GM12878 (cell line): Measurements from ENCODE around the gene FGR.

Experiments
- CBX3 ChIP-seq: fragments of 200-600 bp; sonication (generic); IDR thresholded peaks from 2 replicates; pipeline ENCODE4 v1.6.1; 2016; ENCODE audit warnings: low read depth, borderline replicate concordance
- MAX ChIP-seq: IDR thresholded peaks from 2 replicates; pipeline ENCODE4 v1.6.1; 2012; ENCODE audit warnings: low read depth, low read length, improper control_type of control experiment
- MTA3 ChIP-seq: IDR thresholded peaks from 2 replicates; pipeline ENCODE4 v1.6.1; 2012; ENCODE audit warnings: low read length, inconsistent platforms, borderline replicate concordance
- NBN ChIP-seq: fragments of 450-650 bp; IDR thresholded peaks from 2 replicates; pipeline ENCODE4 v1.6.1; 2016
- POLR2A ChIP-seq: IDR thresholded peaks from 2 replicates; pipeline ENCODE4 v1.6.1; 2011; ENCODE audit warnings: low read depth, mild to moderate bottlenecking, low read length
- POU2F2 ChIP-seq: IDR thresholded peaks from 3 replicates; pipeline ENCODE4 v1.6.1; 2011; ENCODE audit warnings: low read depth, mild to moderate bottlenecking, low read length, borderline replicate concordance
- RAD21 ChIP-seq: IDR thresholded peaks from 2 replicates; pipeline ENCODE4 v1.6.1; 2011; ENCODE audit warnings: mild to moderate bottlenecking, low read depth, low read length, moderate library complexity; ENCODE audit not compliant: insufficient read depth
- RAD51 ChIP-seq: fragments of 450-650 bp; IDR thresholded peaks from 2 replicates; pipeline ENCODE4 v1.6.1; 2016; ENCODE audit warnings: moderate library complexity, mild to moderate bottlenecking, inconsistent platforms
- USF2 ChIP-seq: IDR thresholded peaks from 2 replicates; pipeline ENCODE4 v1.6.1; 2011; ENCODE audit warnings: low read depth, low read length, improper control_type of control experiment, borderline replicate concordance
- TF ChIP-seq, protein P1 (sequence below): IDR thresholded peaks from 2 replicates; pipeline ENCODE4 v1.6.1; 2011; ENCODE audit warnings: borderline replicate concordance, low read depth, mild to moderate bottlenecking, moderate library complexity, mixed read lengths, low read length; ENCODE audit not compliant: insufficient read depth; ENCODE audit errors: extremely low read length
- TF ChIP-seq, protein P2 (sequence below): fragments of 450-650 bp; IDR thresholded peaks from 2 replicates; pipeline ENCODE4 v1.6.1; 2017; ENCODE audit warnings: mild to moderate bottlenecking, moderate library complexity
- TF ChIP-seq, protein P3 (sequence below), 3 experiments: IDR thresholded peaks in 2 of 3; conservative IDR thresholded peaks in 1 of 3; 2 replicates each; pipeline ENCODE4 v1.5.1; 2011; ENCODE audit warnings: low read depth in 3 of 3, low read length in 3 of 3, mild to moderate bottlenecking in 3 of 3, control low read depth in 2 of 3, moderate library complexity in 2 of 3, inconsistent platforms in 1 of 3, mixed read lengths in 1 of 3; ENCODE audit not compliant: control insufficient read depth in 2 of 3, insufficient read depth in 1 of 3; ENCODE audit errors: extremely low read depth in 1 of 3

- TF ChIP-seq RAD21 (no peak), POLR2A (no peak), RAD51 (no peak), NBN (no peak), POU2F2 (no peak), MTA3 (no peak), CBX3 (no peak), MAX (no peak), USF2 (no peak)
- TF ChIP-seq, protein P1, sequence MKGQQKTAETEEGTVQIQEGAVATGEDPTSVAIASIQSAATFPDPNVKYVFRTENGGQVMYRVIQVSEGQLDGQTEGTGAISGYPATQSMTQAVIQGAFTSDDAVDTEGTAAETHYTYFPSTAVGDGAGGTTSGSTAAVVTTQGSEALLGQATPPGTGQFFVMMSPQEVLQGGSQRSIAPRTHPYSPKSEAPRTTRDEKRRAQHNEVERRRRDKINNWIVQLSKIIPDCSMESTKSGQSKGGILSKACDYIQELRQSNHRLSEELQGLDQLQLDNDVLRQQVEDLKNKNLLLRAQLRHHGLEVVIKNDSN, result no peak
- TF ChIP-seq, protein P2, sequence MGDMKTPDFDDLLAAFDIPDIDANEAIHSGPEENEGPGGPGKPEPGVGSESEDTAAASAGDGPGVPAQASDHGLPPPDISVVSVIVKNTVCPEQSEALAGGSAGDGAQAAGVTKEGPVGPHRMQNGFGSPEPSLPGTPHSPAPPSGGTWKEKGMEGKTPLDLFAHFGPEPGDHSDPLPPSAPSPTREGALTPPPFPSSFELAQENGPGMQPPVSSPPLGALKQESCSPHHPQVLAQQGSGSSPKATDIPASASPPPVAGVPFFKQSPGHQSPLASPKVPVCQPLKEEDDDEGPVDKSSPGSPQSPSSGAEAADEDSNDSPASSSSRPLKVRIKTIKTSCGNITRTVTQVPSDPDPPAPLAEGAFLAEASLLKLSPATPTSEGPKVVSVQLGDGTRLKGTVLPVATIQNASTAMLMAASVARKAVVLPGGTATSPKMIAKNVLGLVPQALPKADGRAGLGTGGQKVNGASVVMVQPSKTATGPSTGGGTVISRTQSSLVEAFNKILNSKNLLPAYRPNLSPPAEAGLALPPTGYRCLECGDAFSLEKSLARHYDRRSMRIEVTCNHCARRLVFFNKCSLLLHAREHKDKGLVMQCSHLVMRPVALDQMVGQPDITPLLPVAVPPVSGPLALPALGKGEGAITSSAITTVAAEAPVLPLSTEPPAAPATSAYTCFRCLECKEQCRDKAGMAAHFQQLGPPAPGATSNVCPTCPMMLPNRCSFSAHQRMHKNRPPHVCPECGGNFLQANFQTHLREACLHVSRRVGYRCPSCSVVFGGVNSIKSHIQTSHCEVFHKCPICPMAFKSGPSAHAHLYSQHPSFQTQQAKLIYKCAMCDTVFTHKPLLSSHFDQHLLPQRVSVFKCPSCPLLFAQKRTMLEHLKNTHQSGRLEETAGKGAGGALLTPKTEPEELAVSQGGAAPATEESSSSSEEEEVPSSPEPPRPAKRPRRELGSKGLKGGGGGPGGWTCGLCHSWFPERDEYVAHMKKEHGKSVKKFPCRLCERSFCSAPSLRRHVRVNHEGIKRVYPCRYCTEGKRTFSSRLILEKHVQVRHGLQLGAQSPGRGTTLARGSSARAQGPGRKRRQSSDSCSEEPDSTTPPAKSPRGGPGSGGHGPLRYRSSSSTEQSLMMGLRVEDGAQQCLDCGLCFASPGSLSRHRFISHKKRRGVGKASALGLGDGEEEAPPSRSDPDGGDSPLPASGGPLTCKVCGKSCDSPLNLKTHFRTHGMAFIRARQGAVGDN, result no peak
- TF ChIP-seq, protein P3, sequence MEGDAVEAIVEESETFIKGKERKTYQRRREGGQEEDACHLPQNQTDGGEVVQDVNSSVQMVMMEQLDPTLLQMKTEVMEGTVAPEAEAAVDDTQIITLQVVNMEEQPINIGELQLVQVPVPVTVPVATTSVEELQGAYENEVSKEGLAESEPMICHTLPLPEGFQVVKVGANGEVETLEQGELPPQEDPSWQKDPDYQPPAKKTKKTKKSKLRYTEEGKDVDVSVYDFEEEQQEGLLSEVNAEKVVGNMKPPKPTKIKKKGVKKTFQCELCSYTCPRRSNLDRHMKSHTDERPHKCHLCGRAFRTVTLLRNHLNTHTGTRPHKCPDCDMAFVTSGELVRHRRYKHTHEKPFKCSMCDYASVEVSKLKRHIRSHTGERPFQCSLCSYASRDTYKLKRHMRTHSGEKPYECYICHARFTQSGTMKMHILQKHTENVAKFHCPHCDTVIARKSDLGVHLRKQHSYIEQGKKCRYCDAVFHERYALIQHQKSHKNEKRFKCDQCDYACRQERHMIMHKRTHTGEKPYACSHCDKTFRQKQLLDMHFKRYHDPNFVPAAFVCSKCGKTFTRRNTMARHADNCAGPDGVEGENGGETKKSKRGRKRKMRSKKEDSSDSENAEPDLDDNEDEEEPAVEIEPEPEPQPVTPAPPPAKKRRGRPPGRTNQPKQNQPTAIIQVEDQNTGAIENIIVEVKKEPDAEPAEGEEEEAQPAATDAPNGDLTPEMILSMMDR (IDR thresholded peaks at IDR 0.05 in 2 of 3, conservative IDR thresholded peaks at IDR 0.05 in 1 of 3; ENCODE audit: control insufficient read depth in 2 of 3, extremely low read depth in 1 of 3, insufficient read depth in 1 of 3, low read depth in 3 of 3, low read length in 3 of 3), result no peak
Observed at GRCh38 chr1:27598295-27598687, 36.7 kb downstream of the FGR start.
